ENCODE results near the gene ELP5. TPM values are rescaled to one million over a fixed set of nuclear protein-coding genes. Genes with fewer than 3 reads are reported as not detected.

Gene ELP5
- total and polyA plus RNA-seq, 2 donors (not counting 1 experiment from before 2014, with no cell fraction given): 48.0 to 69.9 TPM

GRCh38 chr17:7229504-7229903 is 22.5 kb upstream of the ELP5 start:
- Histone ChIP-seq H4K20me1 (ENCODE audit: control insufficient read depth, insufficient read depth, low read length, poor library complexity, severe bottlenecking) (peaks cover 6% of the 10 kb centered on the region), H3K4me2 (replicated peaks; ENCODE audit: low read depth, low read length, poor library complexity, severe bottlenecking) (no peak overlapping the region), H3K27ac (ENCODE audit: low read length in 2 of 2) (no peak overlapping the region), H3K27me3 (replicated peaks in 1 of 4; ENCODE audit: control extremely low read depth in 1 of 4, control insufficient read depth in 3 of 4, insufficient read depth in 4 of 4, low read length in 3 of 4) (no peaks in the 10 kb centered on the region), H3K9ac (ENCODE audit: low read length) (no peak overlapping the region), H2AFZ (ENCODE audit: insufficient read depth, low read depth, low read length, poor library complexity, severe bottlenecking) (no peak overlapping the region), H3K4me1 (ENCODE audit: control insufficient read depth in 2 of 2, insufficient read depth in 2 of 2, low read length in 2 of 2) (peaks cover 14 to 21% of the 10 kb centered on the region in 2 donors), H3K9me3 (ENCODE audit: control extremely low read depth in 1 of 3, control insufficient read depth in 2 of 3, insufficient read depth in 1 of 3, low read length in 2 of 3) (no peaks in the 10 kb centered on the region), H3K36me3 (replicated peaks in 1 of 2; ENCODE audit: control extremely low read depth in 1 of 2, control insufficient read depth in 1 of 2, extremely low read depth in 1 of 2, insufficient read depth in 2 of 2, low read length in 1 of 2) (peaks cover 0 to 54% of the 10 kb centered on the region in 2 experiments), H3K79me2 (ENCODE audit: control insufficient read depth, insufficient read depth, low read length) (peaks cover 47% of the 10 kb centered on the region), H3K4me3 (ENCODE audit: control extremely low read depth in 1 of 5, extremely low read depth in 1 of 5, insufficient read depth in 1 of 5, low read depth in 2 of 5, low read length in 4 of 5) (no peak overlapping the region)
- TF ChIP-seq EZH2 (IDR thresholded peaks at IDR 0.05; ENCODE audit: borderline replicate concordance, insufficient read depth, low read depth, low read length, poor library complexity, severe bottlenecking) (no peak), CTCF (IDR thresholded peaks at IDR 0.05) (no peak)
- no peaks in the 10 kb centered on the region for H3K27me3 Mint-ChIP-seq
- DNase-seq (no peak), ATAC-seq (ENCODE audit: low read depth) (no peak)
- no peak overlapping the region for H3K4me3 Mint-ChIP-seq
- no peak overlapping the region for H3K27ac Mint-ChIP-seq
- no peaks in the 10 kb centered on the region for H3K9me3 Mint-ChIP-seq (ENCODE audit: insufficient read depth)
- 98% methylated on average over 15 of the region's 19 CpGs for WGBS (ENCODE audit: insufficient coverage)
- intact Hi-C loops (cut with micrococcal nuclease): no loop called here
- CTCF ChIA-PET: interaction anchor here (1.1 kb wide), 1 partner anchor 9 kb away, joined by 6 read pairs; the partner anchor contains the start of genes ACADVL and DLG4
- POLR2A ChIA-PET: no interaction called here
- H3K4me1 Mint-ChIP-seq: peaks cover 20% of the 10 kb centered on the region

- CTCF ChIA-PET: interaction anchor here (1.1 kb wide), 1 partner anchor 64 kb away, joined by 3 read pairs; no protein-coding TSS in a partner anchor
- Mint-ChIP-seq H3K27ac (peak overlapping the region; percentile 47), H3K4me1 (peaks cover 39% of the 10 kb centered on the region), H3K4me3 (peak overlapping the region; percentile 59), H3K9me3 (ENCODE audit: insufficient read depth) (no peaks in the 10 kb centered on the region), H3K27me3 (no peaks in the 10 kb centered on the region)
- no peak overlapping the region for H2AFZ ChIP-seq (ENCODE audit: insufficient read depth, low read depth, low read length, poor library complexity, severe bottlenecking)
- no peaks in the 10 kb centered on the region for H3K27me3 ChIP-seq (replicated peaks in 1 of 4; ENCODE audit: control extremely low read depth in 1 of 4, control insufficient read depth in 3 of 4, insufficient read depth in 4 of 4, low read length in 3 of 4)
- peaks cover 58% of the 10 kb centered on the region for H3K79me2 ChIP-seq (ENCODE audit: control insufficient read depth, insufficient read depth, low read length)
- peaks cover 0 to 45% of the 10 kb centered on the region in 2 experiments for H3K36me3 ChIP-seq (replicated peaks in 1 of 2; ENCODE audit: control extremely low read depth in 1 of 2, control insufficient read depth in 1 of 2, extremely low read depth in 1 of 2, insufficient read depth in 2 of 2, low read length in 1 of 2)
- POLR2A ChIA-PET: interaction anchor here (1.0 to 13.1 kb wide), 2 partner anchors 14 to 19 kb away, joined by 12 to 157 read pairs; partner anchors contain the start of genes ACADVL and DLG4
- intact Hi-C loops (cut with micrococcal nuclease): no loop called here
- ATAC-seq (ENCODE audit: low read depth): no peak
- TF ChIP-seq EZH2 (IDR thresholded peaks at IDR 0.05; ENCODE audit: borderline replicate concordance, insufficient read depth, low read depth, low read length, poor library complexity, severe bottlenecking) (no peak), CTCF (IDR thresholded peaks at IDR 0.05) (no peak)
- H4K20me1 ChIP-seq (ENCODE audit: control insufficient read depth, insufficient read depth, low read length, poor library complexity, severe bottlenecking): peaks cover 11% of the 10 kb centered on the region
- H3K4me3 ChIP-seq (ENCODE audit: control extremely low read depth in 1 of 5, extremely low read depth in 1 of 5, insufficient read depth in 1 of 5, low read depth in 2 of 5, low read length in 4 of 5): no peak overlapping the region
- no peak overlapping the region for H3K9ac ChIP-seq (ENCODE audit: low read length)
- no peak overlapping the region for H3K27ac ChIP-seq (ENCODE audit: low read length in 2 of 2)
- H3K4me2 ChIP-seq (replicated peaks; ENCODE audit: low read depth, low read length, poor library complexity, severe bottlenecking): peak overlapping the region; percentile 5
- H3K4me1 ChIP-seq (ENCODE audit: control insufficient read depth in 2 of 2, insufficient read depth in 2 of 2, low read length in 2 of 2): peaks cover 27 to 36% of the 10 kb centered on the region in 2 donors
- DNase-seq: no peak
- 98% methylated on average over 5 of the region's 5 CpGs for WGBS (ENCODE audit: insufficient coverage)
- H3K9me3 ChIP-seq (ENCODE audit: control extremely low read depth in 1 of 3, control insufficient read depth in 2 of 3, insufficient read depth in 1 of 3, low read length in 2 of 3): no peaks in the 10 kb centered on the region
Measured at GRCh38 chr17:7232114-7232513, 19.9 kb upstream of the ELP5 start.

Measured in B cell (primary cell).